Suppressor macrophage treated with lipopolysaccharide for 1 hour (primary cell): ENCODE measurements around the gene KRT77.
"Not testable (repeated sequence)": the region's sequence is repeated elsewhere in the genome, so short reads cannot be mapped to it uniquely, and the experiment has no call there.

Experiments used
- DNase-seq, 3 donors: peaks; one replicate each; pipeline ENCODE4 v3.0.0-alpha.2; 2020 to 2022

The KRT77 gene

DNA sequence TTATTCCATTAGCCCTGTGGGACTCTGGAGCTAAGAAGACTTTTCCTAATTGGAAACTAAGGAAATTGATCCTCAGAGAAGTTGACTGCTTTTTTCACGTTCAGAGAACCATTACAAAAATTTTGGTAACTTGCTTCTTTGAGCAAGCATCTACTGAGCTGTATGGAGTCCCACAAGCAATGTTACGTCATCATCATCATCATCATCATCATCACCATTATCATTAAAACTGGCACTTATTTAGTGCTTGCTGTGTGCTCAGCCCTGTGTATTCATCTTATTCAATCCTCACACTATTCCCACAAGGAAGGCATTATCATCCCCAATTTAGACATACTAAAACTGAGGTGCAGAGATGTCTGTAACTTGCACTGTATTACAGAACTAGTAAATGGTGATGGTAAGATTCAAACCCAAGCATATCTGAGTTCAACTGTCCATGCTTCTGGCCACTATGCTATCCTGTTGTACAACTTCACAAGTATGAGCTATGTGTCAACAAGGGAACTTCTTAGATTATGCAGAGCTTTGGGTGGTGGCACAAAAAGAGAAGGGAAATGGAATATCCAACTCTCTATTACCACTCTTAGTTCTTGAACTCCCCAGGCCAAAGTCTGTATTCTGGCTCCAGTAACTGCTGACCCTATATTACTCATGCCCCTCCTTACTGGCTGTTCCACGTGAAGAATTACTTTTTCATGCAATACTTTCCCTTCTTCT lies 29.5 kb downstream of the KRT77 start:
- peak; percentile 2 to 26 (median 23) for DNase-seq

DNA sequence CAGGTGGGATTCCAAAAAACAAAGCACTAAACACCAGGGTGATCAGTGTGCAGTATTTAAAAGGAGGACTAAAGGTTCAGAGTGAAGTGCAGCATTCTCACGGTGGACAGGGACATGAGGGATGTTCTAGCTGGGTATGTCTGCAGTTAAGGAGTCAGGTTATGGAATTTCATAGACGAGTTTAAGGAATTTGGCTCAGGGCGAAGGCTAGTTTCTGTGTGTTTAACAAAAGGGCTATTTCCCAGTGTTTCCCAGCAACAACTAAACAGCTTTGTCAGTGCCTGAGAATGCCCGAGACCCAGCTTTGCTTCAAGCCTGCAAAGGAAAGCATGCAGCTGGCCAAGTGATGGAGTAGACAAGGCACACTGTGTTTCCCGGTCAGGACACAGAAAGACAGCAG lies 30.1 kb downstream of the KRT77 start:
- DNase-seq, result no peak

DNA sequence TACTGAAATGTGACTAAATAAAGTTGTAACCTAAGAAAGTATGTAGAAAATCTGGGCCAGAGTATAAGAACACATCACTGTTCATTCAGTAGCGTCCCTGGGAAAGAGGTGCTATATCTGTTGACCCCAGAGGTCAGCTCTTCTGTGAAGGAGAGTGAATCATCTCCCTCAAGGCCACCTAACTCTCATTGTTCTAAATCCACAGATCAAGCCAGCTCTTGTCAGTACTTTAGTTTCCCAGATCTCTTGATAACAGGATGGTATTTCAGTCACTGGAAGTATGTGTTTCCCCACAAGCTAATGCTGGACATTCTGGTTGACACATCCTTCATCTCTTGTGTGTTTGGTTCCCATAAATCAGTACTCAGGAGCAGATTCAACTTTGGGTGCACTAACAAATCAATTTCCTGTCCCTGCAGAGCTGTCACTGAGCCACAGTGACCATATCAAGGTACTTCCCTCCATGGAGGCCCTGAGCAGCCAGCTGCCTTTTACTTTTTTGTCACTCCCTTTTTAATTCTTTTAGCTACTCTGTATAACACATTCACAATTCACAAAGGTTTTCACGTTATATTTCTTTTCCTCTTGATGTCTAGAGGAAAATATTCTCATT lies 30.9 kb downstream of the KRT77 start:
- DNase-seq, result no peak

DNA sequence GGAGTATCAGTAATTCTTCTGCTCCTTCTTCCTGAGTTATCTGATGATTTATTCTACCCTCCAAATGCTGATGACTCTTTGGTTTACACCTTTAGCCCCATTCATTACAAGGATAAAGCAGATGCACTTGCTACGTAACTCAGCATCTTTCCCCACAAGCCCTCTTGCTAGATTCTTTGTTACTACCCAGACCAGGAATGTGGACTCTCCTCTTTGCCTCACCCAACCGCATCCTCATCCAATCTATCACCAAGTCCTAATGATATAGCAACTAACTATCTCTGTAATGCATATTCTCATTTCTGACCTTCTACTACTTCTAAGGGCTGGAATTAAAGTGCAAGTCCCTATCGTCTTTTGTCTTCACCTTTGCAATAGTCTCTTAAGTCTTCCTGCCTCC lies 32.4 kb downstream of the KRT77 start:
- DNase-seq, result no peak

DNA sequence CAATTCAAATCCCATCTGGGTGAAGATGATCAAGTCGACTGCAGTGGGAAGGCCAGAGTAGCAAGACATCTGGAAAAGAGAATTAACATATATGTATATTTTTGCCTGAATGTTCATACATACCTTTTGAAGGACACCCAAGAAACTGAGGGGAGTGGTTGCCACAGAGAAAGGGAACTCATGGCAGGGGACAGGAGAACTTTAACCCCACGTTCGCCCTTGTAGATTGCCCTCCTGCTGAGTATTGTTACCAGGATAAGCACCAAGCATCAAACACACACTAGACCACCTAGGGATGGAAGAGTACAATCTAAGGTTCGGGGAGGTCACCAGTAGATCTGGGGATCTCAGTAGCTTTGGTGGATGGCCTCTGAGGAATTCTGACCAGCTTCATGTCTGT lies 32.8 kb downstream of the KRT77 start:
- no peak for DNase-seq

DNA sequence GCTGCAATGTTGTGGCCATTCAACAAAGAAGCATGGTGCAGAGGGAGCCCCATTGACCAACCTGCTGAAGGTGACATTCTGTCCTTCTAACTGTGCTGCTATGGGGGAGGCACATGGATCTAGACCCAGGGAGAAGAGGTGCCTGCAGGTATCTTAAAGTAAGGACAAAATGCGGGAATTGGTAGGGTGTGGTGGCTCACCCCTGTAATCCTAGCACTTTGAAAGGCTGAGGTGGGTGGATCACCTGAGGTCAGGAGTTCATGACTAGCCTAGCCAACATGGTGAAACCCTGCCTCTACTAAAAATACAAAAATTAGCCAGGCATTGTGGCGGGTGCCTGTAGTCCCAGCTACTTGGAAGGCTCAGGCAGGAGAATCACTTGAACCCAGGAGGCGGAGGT lies 33.4 kb downstream of the KRT77 start:
- DNase-seq, result not testable (repeated sequence)

DNA sequence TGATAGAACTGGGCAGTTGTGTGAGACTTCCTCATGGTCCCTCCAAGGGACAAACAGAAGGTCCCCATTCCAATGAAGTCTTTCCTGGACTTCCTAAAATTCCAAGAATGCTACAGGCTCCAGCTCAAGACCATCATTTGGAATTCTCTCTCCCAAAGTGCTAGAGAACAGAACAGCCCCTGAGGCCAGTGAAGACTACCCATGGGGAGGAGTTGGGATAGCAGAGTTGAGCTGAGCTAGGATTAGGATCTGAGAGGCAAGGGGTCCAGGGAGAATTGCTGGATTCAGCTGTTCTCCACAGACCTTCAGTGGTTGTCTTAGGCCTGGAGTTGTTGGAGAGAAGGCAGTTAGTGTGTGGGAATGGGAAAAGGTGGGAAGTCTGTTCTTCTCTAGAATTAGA lies 33.9 kb downstream of the KRT77 start:
- DNase-seq, result no peak

DNA sequence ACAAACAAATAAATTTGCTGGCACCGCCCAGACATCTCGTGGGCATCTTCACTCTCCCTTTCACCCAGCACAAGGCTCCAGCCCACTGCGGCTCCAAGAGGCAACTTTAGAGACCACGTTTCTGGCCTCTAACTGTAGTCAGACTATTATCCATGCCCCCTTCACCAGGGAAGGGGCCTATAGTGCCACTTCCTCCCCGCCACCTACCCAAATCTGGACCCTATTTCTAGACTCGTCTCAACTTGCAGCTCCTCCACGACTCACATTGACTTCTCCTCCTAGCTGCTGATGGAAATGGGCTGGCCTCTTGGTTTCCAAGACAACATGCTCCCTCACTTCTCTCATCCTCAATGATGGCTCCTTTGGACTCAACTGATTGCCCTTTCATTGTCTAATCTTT lies 35.4 kb downstream of the KRT77 start:
- DNase-seq, result no peak

DNA sequence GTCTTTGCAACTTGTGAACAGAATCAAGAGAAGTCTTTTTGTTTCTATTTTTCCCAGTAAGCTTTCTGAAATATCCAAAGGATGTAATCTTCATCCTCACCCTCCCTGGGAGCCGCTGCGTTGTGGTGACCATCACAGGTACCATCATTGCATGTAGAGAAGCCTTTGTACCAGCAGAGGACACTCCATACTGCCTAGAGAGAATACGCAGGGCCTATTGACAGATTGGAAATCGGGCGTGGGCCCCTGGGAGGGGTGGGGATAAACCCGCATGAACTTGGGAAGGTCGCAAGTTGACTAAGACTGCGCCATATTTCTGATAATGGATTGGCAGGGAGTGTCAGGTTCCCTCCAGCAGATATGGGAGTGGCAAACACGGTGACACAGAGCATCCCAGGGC lies 35.8 kb downstream of the KRT77 start:
- no peak for DNase-seq

DNA sequence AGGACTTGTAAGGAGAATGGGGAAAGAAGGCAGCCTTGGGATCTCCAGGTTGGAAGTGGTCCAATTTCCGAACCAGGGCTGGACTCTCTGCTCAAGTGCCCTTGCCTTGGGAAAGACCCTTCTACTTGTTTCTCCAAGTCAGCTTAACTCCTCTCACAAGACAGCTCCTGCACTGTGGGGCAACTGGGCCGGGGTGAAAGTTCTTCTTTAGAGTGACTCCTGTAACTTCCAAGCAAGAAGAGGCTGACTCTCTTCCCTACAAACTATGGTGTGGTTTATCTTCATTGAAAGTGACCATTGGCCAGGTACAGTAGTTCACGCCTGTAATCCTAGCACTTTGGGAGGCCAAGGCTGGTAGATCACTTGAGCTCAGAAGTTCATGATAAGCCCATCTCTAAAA lies 36.9 kb downstream of the KRT77 start:
- no peak for DNase-seq

DNA sequence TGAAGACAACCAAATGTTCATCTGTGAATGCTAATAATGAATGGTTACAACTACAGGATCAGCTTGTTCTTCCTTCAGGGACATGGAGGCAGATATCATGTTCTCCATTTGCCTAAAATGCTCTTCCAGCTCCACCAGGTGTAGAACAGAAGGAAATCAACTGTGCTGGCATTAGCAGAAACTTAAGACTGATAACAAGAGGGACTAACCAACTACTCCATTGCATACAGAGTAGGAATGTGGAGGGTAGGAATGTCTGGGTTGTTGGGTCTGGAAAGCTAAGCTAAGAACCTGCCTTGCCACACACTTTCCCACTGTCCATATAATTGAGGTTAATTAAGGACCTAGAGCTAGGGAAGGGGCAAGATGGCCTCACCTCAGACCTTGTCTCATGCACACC lies 39.9 kb downstream of the KRT77 start:
- DNase-seq, result no peak

DNA sequence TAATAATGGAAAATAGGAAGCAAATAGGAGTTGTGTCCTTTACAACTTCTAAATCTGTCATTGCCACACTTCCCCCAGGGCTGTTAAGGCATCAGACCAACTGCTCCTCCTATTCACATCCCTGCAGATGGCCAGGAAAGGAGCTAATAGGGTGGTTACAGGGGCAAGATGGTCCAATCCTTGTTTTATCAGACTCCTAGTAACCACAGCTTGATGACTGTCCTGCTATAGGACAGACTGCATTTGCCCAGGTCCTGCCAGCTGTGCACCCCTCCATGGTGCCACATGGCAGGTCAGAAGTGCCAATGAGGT lies 40.5 kb downstream of the KRT77 start:
- DNase-seq, result no peak

DNA sequence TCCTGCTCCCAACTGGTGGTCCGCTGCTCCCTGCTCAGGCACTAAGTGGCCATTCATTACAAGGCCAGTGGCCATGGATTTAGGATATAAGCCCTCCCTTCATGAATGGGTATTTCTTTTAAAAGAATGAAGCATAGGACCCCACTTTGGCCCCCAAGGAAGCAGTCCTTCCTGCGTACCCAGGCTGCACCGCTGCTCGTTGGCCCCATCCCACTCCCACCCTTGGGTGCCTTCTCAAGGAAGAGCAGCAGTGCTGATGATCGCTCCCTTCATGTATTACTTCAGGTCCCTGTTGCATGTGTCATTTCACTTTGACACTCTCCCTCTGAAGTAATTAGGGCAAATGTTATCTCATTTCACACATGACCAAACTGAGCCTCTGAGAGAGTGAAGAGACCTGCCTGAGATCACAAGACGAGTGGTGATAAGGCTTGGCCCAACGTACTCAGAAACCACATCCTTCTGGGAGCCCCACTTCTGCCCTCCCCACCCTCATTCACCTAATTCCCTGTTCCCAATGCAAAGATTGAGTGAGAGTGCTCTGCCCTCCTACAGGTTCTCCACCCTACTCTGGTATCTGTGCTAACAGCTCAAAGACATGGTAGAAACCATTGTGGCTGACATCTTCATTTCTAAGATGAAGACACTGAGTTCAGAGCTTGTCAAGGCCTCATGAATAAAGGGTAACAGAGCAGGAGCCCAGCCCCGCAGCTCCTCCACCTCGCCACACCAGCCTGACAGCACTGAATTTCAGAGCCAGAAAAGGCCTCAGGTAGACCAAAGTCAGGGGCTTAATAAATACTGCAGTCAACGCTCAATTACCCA lies 41.0 kb downstream of the KRT77 start:
- DNase-seq, result no peak

DNA sequence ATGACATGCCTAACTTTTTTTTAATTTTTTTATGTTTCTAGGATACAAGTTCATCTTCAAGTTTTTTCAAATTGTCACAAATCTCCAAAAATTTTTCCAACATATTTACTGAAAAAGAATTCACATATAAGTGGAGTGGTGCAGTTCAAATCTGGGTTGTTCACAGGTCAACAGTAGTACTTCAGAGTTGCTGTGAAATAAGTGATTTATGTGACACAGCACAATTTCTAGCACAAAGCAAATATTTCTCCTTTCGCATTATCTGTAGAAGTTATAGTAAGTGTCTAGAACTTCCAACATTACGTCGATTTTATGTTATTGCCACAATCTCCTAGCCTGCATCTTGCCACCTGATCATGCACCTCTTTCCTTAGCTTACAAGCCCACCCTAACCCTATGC lies 41.7 kb downstream of the KRT77 start:
- DNase-seq, result no peak

DNA sequence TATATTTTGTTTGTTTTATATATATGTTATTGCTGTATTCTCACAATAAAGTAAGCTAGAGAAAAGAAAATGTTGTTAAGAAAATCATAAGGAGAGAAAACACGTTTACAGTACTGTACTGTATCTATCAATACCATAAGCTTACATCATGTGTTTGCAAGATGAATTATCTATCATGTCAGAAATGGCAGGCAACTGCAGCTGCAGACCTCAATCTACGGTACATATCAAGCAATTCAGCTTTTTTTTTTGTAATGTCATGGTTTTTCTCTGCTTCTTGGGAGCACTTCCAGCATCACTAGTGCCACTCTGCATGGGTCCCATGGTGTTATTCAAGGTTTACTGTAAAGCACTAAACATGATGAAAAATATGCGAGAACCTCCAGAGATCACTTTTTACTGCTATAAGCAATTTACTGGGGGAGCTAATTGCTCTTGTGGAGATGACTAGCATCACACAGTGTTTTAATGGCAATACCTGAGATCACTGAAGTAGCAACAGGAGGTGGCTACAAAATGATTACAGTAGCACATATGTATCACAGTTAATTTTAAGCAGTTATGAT lies 42.3 kb downstream of the KRT77 start:
- DNase-seq, result no peak

DNA sequence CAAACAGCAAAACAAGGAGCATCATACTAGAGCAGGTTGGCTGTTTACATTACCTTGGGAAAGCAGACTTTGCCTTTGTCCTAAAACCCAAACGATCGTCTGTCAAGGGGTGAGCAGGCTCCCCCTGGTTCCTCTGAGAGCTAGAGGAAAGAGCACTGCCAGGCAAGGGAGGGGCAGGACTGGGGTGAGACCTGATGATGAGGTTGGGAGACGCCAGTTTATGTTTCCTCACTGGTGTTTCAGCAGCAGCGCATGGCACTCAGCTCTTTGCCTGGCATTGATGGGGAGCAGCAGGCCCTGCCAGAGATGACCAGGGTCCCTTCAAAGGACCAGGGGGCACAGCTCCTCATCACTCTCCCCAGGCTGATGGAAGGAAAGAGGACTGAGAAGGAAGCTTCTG lies 43.4 kb downstream of the KRT77 start:
- DNase-seq, result no peak

DNA sequence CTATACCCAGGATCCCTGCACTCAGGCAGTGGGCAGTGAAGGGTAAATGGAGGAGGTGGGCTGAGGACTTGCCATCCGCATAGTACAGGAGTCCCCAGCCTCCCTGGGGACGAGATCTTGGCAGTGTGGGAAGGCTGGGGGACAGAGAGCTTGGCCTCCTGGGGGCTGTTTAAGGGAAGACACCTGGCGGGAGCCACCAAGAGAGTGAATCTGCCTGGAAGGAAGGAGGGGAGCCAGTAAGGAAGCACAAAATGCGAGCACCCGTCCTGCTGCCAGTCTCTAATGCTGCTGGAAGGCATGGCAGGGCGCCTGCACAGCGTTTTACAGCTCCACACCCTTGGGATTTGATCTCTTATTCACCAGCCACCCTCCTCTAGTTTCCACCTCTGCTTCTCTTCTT lies 43.9 kb downstream of the KRT77 start:
- no peak for DNase-seq

DNA sequence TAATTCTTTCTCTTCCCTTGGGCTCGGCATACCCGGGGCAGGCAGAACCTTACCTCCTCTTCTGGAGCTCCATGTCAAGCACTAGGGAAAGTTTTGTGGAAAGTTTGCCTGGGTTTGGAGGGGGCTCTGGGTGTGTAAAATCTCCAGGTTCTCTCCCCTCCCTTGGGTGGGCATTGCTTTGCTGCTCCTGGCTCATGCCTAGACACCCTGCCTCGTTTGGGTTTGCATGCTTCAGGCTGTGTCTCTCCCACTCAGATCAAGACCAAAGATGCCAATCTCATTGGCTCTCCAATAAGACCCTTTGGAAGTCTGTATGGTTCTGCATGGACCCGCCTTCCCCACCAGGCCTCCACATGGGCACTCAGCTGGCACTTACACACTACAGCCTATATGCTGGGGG lies 45.1 kb downstream of the KRT77 start:
- no peak for DNase-seq

DNA sequence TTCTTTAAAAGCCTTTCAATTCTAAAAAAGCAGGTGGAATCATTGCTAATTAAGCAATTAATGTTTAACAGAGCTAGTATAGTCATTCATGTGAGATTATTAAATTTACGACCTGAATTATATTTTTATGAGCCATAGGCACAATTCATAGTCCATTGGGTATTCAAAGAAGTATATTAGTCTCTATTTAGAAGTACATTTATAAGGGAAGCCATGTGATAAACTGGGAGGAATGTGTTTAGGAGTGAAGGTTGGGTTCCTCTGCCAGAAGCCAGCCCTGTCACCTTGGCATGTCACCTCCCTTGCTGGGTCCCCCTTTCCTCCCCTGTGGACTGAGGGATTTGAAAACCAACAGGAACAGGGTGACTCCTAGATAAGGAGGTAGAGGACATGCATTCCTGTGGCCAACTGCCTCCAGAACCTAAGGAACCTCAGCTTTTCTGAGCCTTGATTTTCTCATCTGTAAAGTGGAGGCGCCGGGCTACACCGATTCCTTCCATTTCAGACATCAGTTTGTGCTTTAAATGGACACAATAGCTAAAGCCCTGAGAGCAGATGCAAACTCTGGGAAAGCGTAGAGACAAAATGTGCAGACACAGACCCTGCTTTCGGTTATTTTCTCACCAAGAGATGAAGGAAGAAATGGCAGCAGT lies 45.9 kb downstream of the KRT77 start:
- no peak for DNase-seq

DNA sequence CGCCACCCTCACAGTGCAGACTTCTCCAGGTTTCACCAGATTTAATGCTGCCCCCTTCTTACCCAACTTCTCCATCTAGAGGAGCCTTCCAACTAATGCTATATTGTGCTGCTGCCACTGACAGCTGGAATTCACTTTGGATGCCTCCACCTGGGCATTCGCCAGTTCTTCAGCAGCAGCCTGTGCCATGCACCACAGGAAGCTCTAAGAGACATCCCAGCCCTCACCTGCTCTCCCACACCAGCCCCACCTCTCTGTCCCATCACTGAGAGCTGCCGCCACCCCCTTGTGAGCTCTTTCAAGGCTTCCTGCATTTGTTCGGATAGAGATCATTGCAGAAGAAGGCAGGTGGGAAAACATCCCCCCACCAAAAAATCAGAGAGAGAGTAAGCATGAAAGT lies 46.7 kb downstream of the KRT77 start:
- no peak for DNase-seq

DNA sequence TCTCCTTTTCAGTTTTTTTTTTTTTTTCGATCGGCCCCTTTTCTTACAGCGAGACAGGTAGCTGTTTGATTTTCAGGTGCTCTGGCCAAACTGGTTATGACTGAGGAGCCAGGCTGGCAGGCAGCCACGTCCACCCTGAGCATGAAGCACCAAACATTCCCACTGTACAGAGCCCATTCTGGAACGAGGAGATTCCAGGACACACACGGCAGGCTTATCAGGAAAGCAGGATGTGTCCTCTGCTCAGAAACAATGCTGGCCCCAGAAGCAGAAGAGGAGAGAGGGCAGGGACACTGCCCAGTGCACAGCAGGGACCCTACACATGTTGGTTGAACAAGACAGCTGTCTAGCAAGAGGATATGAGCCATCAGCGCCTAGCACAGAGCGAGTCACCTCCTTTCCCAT lies 47.6 kb downstream of the KRT77 start:
- no peak for DNase-seq

DNA sequence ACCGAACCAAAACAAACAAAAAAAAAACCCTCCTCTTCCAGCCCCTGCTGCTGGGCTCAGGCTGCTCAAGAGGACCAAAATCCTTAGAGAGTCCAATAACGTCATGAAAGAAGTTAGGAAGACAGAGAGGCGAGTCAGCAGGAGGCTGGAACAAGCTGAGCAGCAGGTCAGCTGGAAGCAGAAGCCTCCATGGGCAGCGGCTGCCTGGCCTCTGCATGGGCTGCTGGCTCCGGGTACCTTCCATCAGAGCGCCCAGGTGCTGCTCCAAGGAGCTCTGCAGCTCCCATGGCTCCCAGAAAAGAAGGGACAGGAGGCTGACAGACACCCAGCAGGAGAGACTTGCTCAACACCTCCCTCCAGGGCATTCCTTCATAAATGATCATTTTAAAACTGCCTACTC lies 48.1 kb downstream of the KRT77 start:
- no peak for DNase-seq

DNA sequence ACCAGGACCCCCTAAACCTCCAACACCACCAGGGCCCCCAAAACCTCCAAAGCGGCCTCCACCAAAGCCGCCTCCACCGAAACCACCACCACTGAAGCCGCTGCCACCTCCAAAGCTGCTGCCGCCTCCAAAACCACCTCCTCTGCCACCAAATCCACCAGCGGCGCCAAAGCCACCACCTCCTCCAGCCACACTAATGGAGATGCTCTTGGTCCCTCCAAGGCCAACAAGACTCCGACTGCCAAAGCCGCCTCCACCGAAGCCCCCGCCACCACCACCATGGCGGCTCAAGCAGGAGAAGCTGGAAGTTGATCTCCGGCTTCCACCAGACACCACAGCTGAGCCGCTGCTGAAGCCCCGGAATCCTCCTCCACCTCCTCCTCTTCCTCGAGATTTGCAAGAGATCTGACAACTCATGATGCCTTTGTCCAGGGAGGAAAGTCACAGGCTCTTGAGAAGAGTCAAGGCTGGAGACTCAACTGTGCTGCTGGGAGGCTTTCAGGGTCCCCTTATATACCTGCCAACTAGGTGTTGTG lies 51.5 kb downstream of the KRT77 start, which contains the start of gene KRT2:
KRT2 (minus strand) TSS at position 486 of the 536 bp plus-strand sequence; CDS start at position 417, 69 bp downstream.
- DNase-seq, result no peak
